Vagina (tissue), 2 donors: Measurements from ENCODE around the gene EGLN2. TPM values are rescaled to one million over a fixed set of nuclear protein-coding genes. Genes with fewer than 3 reads are reported as not detected.
"Not testable (repeated sequence)": the region's sequence is repeated elsewhere in the genome, so short reads cannot be mapped to it uniquely, and the experiment has no call there.

Experiments used
- DNase-seq, 2 donors: peaks; one replicate each; pipeline ENCODE4 v3.0.0-alpha.2; 2017; ENCODE audit errors: extremely low spot score in 2 of 2
- H3K27ac ChIP-seq: fragments of 200-600 bp; sonication (generic); one replicate; pipeline ENCODE4 v1.5.1; 2019
- H3K27me3 ChIP-seq: fragments of 200-600 bp; sonication (generic); one replicate; pipeline ENCODE4 v1.5.1; 2019
- H3K36me3 ChIP-seq, 2 donors: fragments of 200-600 bp; sonication (generic); one replicate each; pipeline ENCODE4 v1.5.1; 2017 to 2019
- H3K4me1 ChIP-seq: fragments of 200-600 bp; sonication (generic); one replicate; pipeline ENCODE4 v1.5.1; 2019
- H3K4me3 ChIP-seq, 2 donors: fragments of 200-600 bp; sonication (generic); 1 replicate in 1 of 2; 2 replicates in 1 of 2; pipeline ENCODE4 v1.5.1; 2016 to 2019
- H3K9me3 ChIP-seq: fragments of 200-600 bp; sonication (generic); one replicate; pipeline ENCODE4 v1.5.1; 2019
- CTCF ChIP-seq, 3 experiments: fragments of 450-650 bp in 2 of 3; fragments of 200-600 bp in 1 of 3; sonication (generic) in 1 of 3; IDR thresholded peaks; one replicate each; pipeline ENCODE4 v1.5.1; 2017 to 2019; ENCODE audit warnings: antibody characterized with exemption in 3 of 3, mild to moderate bottlenecking in 2 of 3, moderate library complexity in 2 of 3
- POLR2A ChIP-seq, 2 donors: fragments of 450-650 bp; IDR thresholded peaks; one replicate each; pipeline ENCODE4 v1.6.1; 2017; ENCODE audit warnings: antibody characterized with exemption in 2 of 2, mild to moderate bottlenecking in 2 of 2, moderate library complexity in 2 of 2
- POLR2AphosphoS5 ChIP-seq, 2 donors: sonication (generic); formaldehyde crosslinking; IDR thresholded peaks; one replicate each; pipeline ENCODE4 v1.9.0; 2017; ENCODE audit warnings: antibody characterized with exemption in 2 of 2, mild to moderate bottlenecking in 2 of 2, low read depth in 1 of 2; ENCODE audit not compliant: insufficient read depth in 1 of 2
- intact Hi-C: fragments of 100-400 bp; cut with DNase I; formaldehyde crosslinking; loops from one replicate; pipeline ENCODE4 v1.15.1; 2023
- total RNA-seq: library from RNA; depleted of rRNA; stranded (reverse); fragments of >200 nt; gene quantifications from one replicate; pipeline ENCODE4 v1.2.3, GENCODE V29; 2016

EGLN2 gene
- total RNA-seq, 1 donor from 2014 or later, result 76.9 TPM

GRCh38 chr19:40818480-40819399 lies 19.7 kb downstream of the EGLN2 start:
- H3K9me3 ChIP-seq, intact Hi-C loops, H3K36me3 ChIP-seq, H3K27me3 ChIP-seq: not testable (repeated sequence)
- Histone ChIP-seq H3K4me3 (peak overlapping the region in 1 of 2 donors; percentile 15), H3K4me1 (peaks cover 28% of the 10 kb centered on the region), H3K27ac (peak overlapping the region; percentile 69)
- peak in 1 of 2 donors; percentile 49 for DNase-seq
- peak in 1 of 2 donors; percentile 37 for TF ChIP-seq POLR2AphosphoS5 (IDR thresholded peaks at IDR 0.05; ENCODE audit: insufficient read depth in 1 of 2, low read depth in 1 of 2)
- peak in 1 of 3 experiments; percentile 20 for TF ChIP-seq CTCF (IDR thresholded peaks at IDR 0.05)

GRCh38 chr19:40819479-40820234 lies 20.7 kb downstream of the EGLN2 start:
- H3K4me1 ChIP-seq, result peaks cover 21% of the 10 kb centered on the region
- H3K9me3 ChIP-seq, H3K4me3 ChIP-seq, H3K36me3 ChIP-seq, H3K27me3 ChIP-seq: not testable (repeated sequence)
- peak overlapping the region; percentile 69 for H3K27ac ChIP-seq
- peak in 1 of 2 donors; percentile 42 for DNase-seq
- intact Hi-C loops, result loop anchor here (5.0 kb wide), 1 partner anchor 157 kb away; no protein-coding TSS in a partner anchor
- TF ChIP-seq POLR2AphosphoS5 (IDR thresholded peaks at IDR 0.05; ENCODE audit: insufficient read depth in 1 of 2, low read depth in 1 of 2) (peak in 1 of 2 donors; percentile 44), CTCF (IDR thresholded peaks at IDR 0.05) (peak; percentile 74 to 76 (median 76))

GRCh38 chr19:40822161-40822560 lies 23.2 kb downstream of the EGLN2 start:
- H3K27me3 ChIP-seq, result no peaks in the 10 kb centered on the region
- H3K9me3 ChIP-seq, result no peaks in the 10 kb centered on the region
- H3K4me1 ChIP-seq, result peaks cover 21% of the 10 kb centered on the region
- DNase-seq, result peak in 1 of 2 donors; percentile 83
- H3K4me3 ChIP-seq, result no peak overlapping the region
- no peak for TF ChIP-seq POLR2A (IDR thresholded peaks at IDR 0.05)
- no peak for TF ChIP-seq CTCF (IDR thresholded peaks at IDR 0.05)
- no peak for TF ChIP-seq POLR2AphosphoS5 (IDR thresholded peaks at IDR 0.05; ENCODE audit: insufficient read depth in 1 of 2, low read depth in 1 of 2)
- H3K27ac ChIP-seq, result no peak overlapping the region
- intact Hi-C loops, result loop anchor here (5.0 kb wide), 1 partner anchor 160 kb away; no protein-coding TSS in a partner anchor
- H3K36me3 ChIP-seq, result peaks cover 0 to 1% of the 10 kb centered on the region in 2 donors

- not testable (repeated sequence) for H3K9me3 ChIP-seq, H3K27me3 ChIP-seq, H3K4me3 ChIP-seq, H3K36me3 ChIP-seq
- Histone ChIP-seq H3K4me1 (peaks cover 21% of the 10 kb centered on the region), H3K27ac (peak overlapping the region; percentile 39)
- intact Hi-C loops, result loop anchor here (5.0 kb wide), 1 partner anchor 161 kb away; no protein-coding TSS in a partner anchor
- DNase-seq, result peak in 1 of 2 donors; percentile 75
Observed at GRCh38 chr19:40822704-40823553, 23.9 kb downstream of the EGLN2 start.

- not testable (repeated sequence) for H3K4me1 ChIP-seq, H3K27me3 ChIP-seq, H3K4me3 ChIP-seq, H3K9me3 ChIP-seq, H3K36me3 ChIP-seq, H3K27ac ChIP-seq
- intact Hi-C loops, result loop anchor here (5.0 kb wide), 1 partner anchor 163 kb away; no protein-coding TSS in a partner anchor
- peak in 1 of 2 donors; percentile 79 for DNase-seq
Observed at GRCh38 chr19:40824916-40825315, 25.9 kb downstream of the EGLN2 start.

GRCh38 chr19:40825460-40826095 lies 26.6 kb downstream of the EGLN2 start:
- H3K9me3 ChIP-seq, DNase-seq, H3K4me1 ChIP-seq, H3K4me3 ChIP-seq, H3K27ac ChIP-seq, H3K36me3 ChIP-seq, H3K27me3 ChIP-seq, intact Hi-C loops: not testable (repeated sequence)

GRCh38 chr19:40826312-40826698 lies 27.3 kb downstream of the EGLN2 start:
- not testable (repeated sequence) for DNase-seq

GRCh38 chr19:40826699-40827385 lies 27.9 kb downstream of the EGLN2 start:
- peaks cover 11% of the 10 kb centered on the region for H3K4me1 ChIP-seq

More at GRCh38 chr19:40826312-40826698, 27.3 kb downstream of the EGLN2 start:
- H3K27ac ChIP-seq, H3K4me1 ChIP-seq, H3K4me3 ChIP-seq, H3K36me3 ChIP-seq, intact Hi-C loops, H3K27me3 ChIP-seq, H3K9me3 ChIP-seq: not testable (repeated sequence)

More at GRCh38 chr19:40826699-40827385, 27.9 kb downstream of the EGLN2 start:
- H3K27me3 ChIP-seq, H3K9me3 ChIP-seq, H3K36me3 ChIP-seq, intact Hi-C loops, DNase-seq, H3K4me3 ChIP-seq, H3K27ac ChIP-seq: not testable (repeated sequence)
